Stomach (tissue), 9 donors: ENCODE measurements around the gene NONO. TPM values are rescaled to one million over a fixed set of nuclear protein-coding genes. Genes with fewer than 3 reads are reported as not detected.
"Not testable (repeated sequence)": the region's sequence is repeated elsewhere in the genome, so short reads cannot be mapped to it uniquely, and the experiment has no call there.

ENCODE experiments used
- DNase-seq, 2 donors: peaks; one replicate each; pipeline versions ENCODE4 v3.0.0 to v3.0.0-alpha.2; 2013 to 2019
- H3K27ac ChIP-seq, 5 donors: fragments of 200-600 bp in 4 of 5; sonication (generic) in 4 of 5; one replicate each; pipeline ENCODE4 v1.5.1; 2013 to 2019; ENCODE audit warnings: mild to moderate bottlenecking in 1 of 5, moderate library complexity in 1 of 5
- H3K27me3 ChIP-seq, 3 donors: fragments of 200-600 bp; sonication (generic); one replicate each; pipeline ENCODE4 v1.5.1; 2017 to 2019; ENCODE audit warnings: mixed run types in 1 of 3
- H3K36me3 ChIP-seq, 4 donors: fragments of 200-600 bp; sonication (generic); 1 replicate in 3 of 4; 2 replicates in 1 of 4; pipeline ENCODE4 v1.5.1; 2016 to 2019
- H3K4me1 ChIP-seq, 4 donors: fragments of 200-600 bp; sonication (generic); one replicate each; pipeline ENCODE4 v1.5.1; 2016 to 2019
- H3K4me3 ChIP-seq, 4 donors: fragments of 200-600 bp; sonication (generic) in 3 of 4; one replicate each; pipeline ENCODE4 v1.5.1; 2016 to 2019; ENCODE audit warnings: mild to moderate bottlenecking in 1 of 4
- H3K9me3 ChIP-seq, 4 donors: fragments of 200-600 bp; sonication (generic); one replicate each; pipeline ENCODE4 v1.5.1; 2016 to 2019
- CTCF ChIP-seq, 7 experiments: fragments of 450-650 bp in 4 of 7; fragments of 200-600 bp in 3 of 7; sonication (generic) in 3 of 7; IDR thresholded peaks; one replicate each; pipeline ENCODE4 v1.5.1; 2016 to 2019; ENCODE audit warnings: antibody characterized with exemption in 7 of 7, control low read depth in 2 of 7, mild to moderate bottlenecking in 1 of 7
- EP300 ChIP-seq: sonication (generic); formaldehyde crosslinking; IDR thresholded peaks from one replicate; pipeline ENCODE4 v1.6.1; 2017; ENCODE audit warnings: antibody characterized with exemption
- POLR2A ChIP-seq, 4 donors: fragments of 450-650 bp; IDR thresholded peaks; one replicate each; pipeline ENCODE4 v1.6.1; 2016; ENCODE audit warnings: antibody characterized with exemption in 4 of 4, control low read depth in 2 of 4, mild to moderate bottlenecking in 1 of 4, moderate library complexity in 1 of 4
- POLR2AphosphoS5 ChIP-seq, 3 donors: sonication (generic); formaldehyde crosslinking; IDR thresholded peaks; one replicate each; pipeline ENCODE4 v1.6.1; 2016; ENCODE audit warnings: antibody characterized with exemption in 3 of 3
- WGBS, 5 donors: extraction: QIAGEN DNeasy Blood & Tissue Kit in 3 of 5; methylation state at CpG; one replicate each; pipeline versions ENCODE4 v1.1.5 to v1.1.7; 2013 to 2018; 5-methylcytosine and 5-hydroxymethylcytosine counted together
- intact Hi-C: fragments of 100-400 bp; cut with DNase I; formaldehyde crosslinking; loops from one replicate; pipeline ENCODE4 v1.15.1; 2023; ENCODE audit warnings: low total_unique reads
- polyA plus RNA-seq, 3 donors: library from polyadenylated mRNA; stranded (reverse); fragments of 200-250 nt; gene quantifications; one replicate each; pipeline ENCODE4 v1.2.3, GENCODE V29; 2013
- total RNA-seq, 5 donors: library from RNA; depleted of rRNA; stranded (reverse); fragments of >200 nt; gene quantifications; one replicate each; pipeline versions ENCODE4 v1.1.0 to v1.2.3, GENCODE V29; 2014 to 2016
- donor health status: healthy with polysubstance abuse.
- donor health status: Bipolar disorder and iron deficiency.
- donor health status: healthy.

Gene NONO
- total and polyA plus RNA-seq, 8 donors, result 104 to 332 (median 151) TPM

- Histone ChIP-seq H3K4me3 (no peak overlapping the region), H3K36me3 (peaks cover 41 to 99% (median 89%) of the 10 kb centered on the region in 4 donors), H3K4me1 (no peaks in the 10 kb centered on the region), H3K27ac (no peak overlapping the region), H3K9me3 (no peaks in the 10 kb centered on the region), H3K27me3 (no peaks in the 10 kb centered on the region)
- 82 to 96% (median 92%) methylated on average over 6 of the region's 6 CpGs for WGBS, 5 donors
- TF ChIP-seq POLR2A (IDR thresholded peaks at IDR 0.05), result no peak
- no peak for TF ChIP-seq EP300
- no peak for TF ChIP-seq POLR2AphosphoS5 (IDR thresholded peaks at IDR 0.05)
- TF ChIP-seq CTCF (IDR thresholded peaks at IDR 0.05), result no peak
- no peak for DNase-seq
- intact Hi-C loops, result no loop called here
Measured at GRCh38 chrX:71296806-71297205, 13.4 kb downstream of the NONO start.

- Histone ChIP-seq H3K4me3 (no peak overlapping the region), H3K9me3 (no peaks in the 10 kb centered on the region), H3K27ac (no peak overlapping the region), H3K27me3 (no peaks in the 10 kb centered on the region), H3K4me1 (no peaks in the 10 kb centered on the region), H3K36me3 (peaks cover 35 to 85% (median 76%) of the 10 kb centered on the region in 4 donors)
- 55 to 78% (median 70%) methylated on average over 3 of the region's 3 CpGs for WGBS, 5 donors
- intact Hi-C loops, result no loop called here
- TF ChIP-seq CTCF (IDR thresholded peaks at IDR 0.05) (no peak), POLR2AphosphoS5 (IDR thresholded peaks at IDR 0.05) (no peak)
- no peak for DNase-seq
Measured at GRCh38 chrX:71298119-71298518, 14.7 kb downstream of the NONO start.

- H3K27me3 ChIP-seq, DNase-seq, H3K27ac ChIP-seq, H3K9me3 ChIP-seq, H3K4me3 ChIP-seq, H3K4me1 ChIP-seq, intact Hi-C loops: not testable (repeated sequence)
- peaks cover 23 to 70% (median 56%) of the 10 kb centered on the region in 4 donors for H3K36me3 ChIP-seq
- WGBS, 5 donors, result 76 to 90% (median 83%) methylated on average over 5 to 7 of the region's 7 CpGs
Measured at GRCh38 chrX:71300064-71300463, 16.6 kb downstream of the NONO start.

GRCh38 chrX:71300495-71300894 is 17.1 kb downstream of the NONO start:
- H3K27me3 ChIP-seq, H3K9me3 ChIP-seq, intact Hi-C loops, DNase-seq, H3K4me3 ChIP-seq, H3K4me1 ChIP-seq: not testable (repeated sequence)
- WGBS, 5 donors, result 74 to 85% (median 81%) methylated on average over 5 to 7 of the region's 7 CpGs
- Histone ChIP-seq H3K27ac (peak overlapping the region in 1 of 5 donors; percentile 67), H3K36me3 (peaks cover 18 to 65% (median 52%) of the 10 kb centered on the region in 4 donors)

- peak in 1 of 2 donors; percentile 46 for DNase-seq
- TF ChIP-seq POLR2A (IDR thresholded peaks at IDR 0.05) (no peak), POLR2AphosphoS5 (IDR thresholded peaks at IDR 0.05) (peak in 1 of 3 donors; percentile 34)
- Histone ChIP-seq H3K4me1 (no peaks in the 10 kb centered on the region), H3K4me3 (peak within 1 kb of the TSS in 3 of 4 donors; percentile 14 to 15 (median 15)), H3K36me3 (peaks cover 17 to 57% (median 43%) of the 10 kb centered on the region in 4 donors), H3K9me3 (no peaks in the 10 kb centered on the region), H3K27me3 (no peaks in the 10 kb centered on the region), H3K27ac (peak within 1 kb of the TSS in 4 of 5 donors; percentile 20 to 67 (median 40))
- 62 to 76% (median 66%) methylated on average over 6 to 10 of the region's 10 CpGs for WGBS, 5 donors
- intact Hi-C loops, result no loop called here
Measured at GRCh38 chrX:71301195-71301924, 17.9 kb downstream of the NONO start, which contains the start of gene ITGB1BP2. TSS of gene ITGB1BP2 (plus strand) at chrX:71301750. CDS start at chrX:71301807, 57 bp downstream.
